A673 (cell line): ENCODE measurements around the gene PDLIM1. TPM values are rescaled to one million over a fixed set of nuclear protein-coding genes. Genes with fewer than 3 reads are reported as not detected.

Experiments used
- Bru-seq: library from RNA; stranded (reverse); fragments of 400-500 nt; gene quantifications from one replicate; lab custom pipeline; 2021; lab: Mats Ljungman, UMichigan
- BruChase-seq, 2 experiments: library from RNA; stranded (reverse); fragments of 400-500 nt; gene quantifications; one replicate each; lab custom pipeline; 2021; lab: Mats Ljungman, UMichigan
- BruUV-seq: library from RNA; stranded (reverse); fragments of 400-500 nt; replicated peaks from 2 replicates; lab custom pipeline; 2021; lab: Mats Ljungman, UMichigan
- CTCF ChIA-PET: fragments of 300-600 bp; sonication (Branson Sonifier 250); formaldehyde crosslinking; loops from one replicate; lab custom pipeline; 2022; ENCODE audit warnings: antibody characterized with exemption; lab: Charles Lee
- POLR2A ChIA-PET: fragments of 300-600 bp; sonication (Branson Sonifier 250); formaldehyde crosslinking; loops from one replicate; lab custom pipeline; 2022; ENCODE audit warnings: antibody characterized with exemption; ENCODE audit not compliant: low non-redundant PET; lab: Charles Lee
- DNase-seq: peaks from one replicate; pipeline ENCODE4 v3.0.0-alpha.2; 2015; ENCODE audit warnings: low spot score
- H3K27ac ChIP-seq: fragments of 200-600 bp; sonication (generic); 2 replicates; pipeline ENCODE4 v1.5.1; 2016; ENCODE audit warnings: mixed run types, low read depth, mild to moderate bottlenecking, mixed read lengths, antibody characterized with exemption, low read length; ENCODE audit not compliant: poor library complexity, severe bottlenecking
- H3K27me3 ChIP-seq: fragments of 200-600 bp; sonication (generic); replicated peaks from 2 replicates; pipeline ENCODE4 v1.6.1; 2017; ENCODE audit warnings: mixed run types, low read depth, mild to moderate bottlenecking, mixed read lengths, antibody characterized with exemption, low read length; ENCODE audit not compliant: insufficient read depth, poor library complexity
- H3K36me3 ChIP-seq: fragments of 200-600 bp; sonication (generic); 2 replicates; pipeline ENCODE4 v1.6.1; 2016; ENCODE audit warnings: mixed run types, mild to moderate bottlenecking, mixed read lengths, antibody characterized with exemption, low read length; ENCODE audit not compliant: insufficient read depth, poor library complexity, severe bottlenecking
- H3K4me1 ChIP-seq: fragments of 200-600 bp; sonication (generic); 2 replicates; pipeline ENCODE4 v1.6.1; 2017; ENCODE audit warnings: mixed run types, mild to moderate bottlenecking, mixed read lengths, antibody characterized with exemption, low read length; ENCODE audit not compliant: insufficient read depth, poor library complexity, severe bottlenecking
- H3K4me3 ChIP-seq: fragments of 200-600 bp; sonication (generic); 2 replicates; pipeline ENCODE4 v1.5.1; 2016; ENCODE audit warnings: low read depth, mixed run types, mild to moderate bottlenecking, mixed read lengths, low read length; ENCODE audit not compliant: poor library complexity, severe bottlenecking
- H3K9me3 ChIP-seq: fragments of 200-600 bp; sonication (generic); 2 replicates; pipeline ENCODE4 v1.6.1; 2016; ENCODE audit warnings: mixed run types, low read depth, mild to moderate bottlenecking, mixed read lengths, antibody characterized with exemption, low read length; ENCODE audit not compliant: poor library complexity, severe bottlenecking
- CTCF ChIP-seq: fragments of 300-800, 200-600 bp; sonication (generic); conservative IDR thresholded peaks from 2 replicates; pipeline ENCODE4 v1.5.1; 2017; ENCODE audit warnings: low read depth, mild to moderate bottlenecking, antibody characterized with exemption, low read length, moderate library complexity, mixed read lengths
- EZH2 ChIP-seq: fragments of 200-600 bp; sonication (generic); IDR thresholded peaks from 2 replicates; pipeline ENCODE4 v1.6.1; 2017; ENCODE audit warnings: borderline replicate concordance, low read depth, mild to moderate bottlenecking, mixed read lengths, antibody characterized with exemption, low read length; ENCODE audit not compliant: poor library complexity, severe bottlenecking
- intact Hi-C: fragments of 100-400 bp; cut with micrococcal nuclease; formaldehyde crosslinking; loops from one replicate; pipeline ENCODE4 v1.10.0; 2022; ENCODE audit not compliant: unreplicated experiment
- long read RNA-seq: library from polyadenylated mRNA; stranded (forward); transcript quantifications from one replicate; pipeline ENCODE4 v2.0.0, GENCODE V29; 2022
- total RNA-seq: library from RNA; stranded (reverse); gene quantifications from 2 replicates; pipeline ENCODE4 v1.2.3, GENCODE V29; 2021

PDLIM1 gene
- total RNA-seq (0.32 and 0.74 TPM in 2 replicates), Bru-seq, nascent RNA (percentile 10 among the genes with signal in this experiment), BruChase-seq, experiment 1, labeled RNA remaining after a 2-hour chase (percentile 15 among the genes with signal in this experiment), BruChase-seq, experiment 2, labeled RNA remaining after a 6-hour chase (percentile 11 among the genes with signal in this experiment)
- long read RNA-seq: 0 reads

- Histone ChIP-seq H3K36me3 (no peaks in the 10 kb centered on the region), H3K4me1 (no peaks in the 10 kb centered on the region), H3K9me3 (no peaks in the 10 kb centered on the region), H3K4me3 (peak within 1 kb of the TSS; percentile 32), H3K27me3 (peaks cover 80% of the 10 kb centered on the region), H3K27ac (no peak within 1 kb of the TSS)
- TF ChIP-seq CTCF (no peak), EZH2 (peak; percentile 90)
- intact Hi-C loops: no loop called here
- ChIA-PET CTCF (no interaction called here), POLR2A (no interaction called here)
- no peak for DNase-seq
- BruUV-seq: no TSS peak
Observed at GRCh38 chr10:95290461-95291364, at the start of gene PDLIM1. PDLIM1 (minus strand) TSS chr10:95291003; CDS start chr10:95290915, 88 bp downstream.

GRCh38 chr10:95339863-95340262 lies 49.1 kb upstream of the PDLIM1 start:
- Histone ChIP-seq H3K36me3 (no peaks in the 10 kb centered on the region), H3K27ac (no peak overlapping the region), H3K4me1 (peaks cover 7% of the 10 kb centered on the region), H3K27me3 (no peaks in the 10 kb centered on the region), H3K9me3 (no peaks in the 10 kb centered on the region), H3K4me3 (no peak overlapping the region)
- ChIA-PET POLR2A (no interaction called here), CTCF (no interaction called here)
- peak; percentile 35 for DNase-seq
- BruUV-seq: no TSS peak
- TF ChIP-seq CTCF (no peak), EZH2 (no peak)
- intact Hi-C loops: no loop called here

- H3K4me3 ChIP-seq: no peak overlapping the region
- no peak for DNase-seq
- peaks cover 7% of the 10 kb centered on the region for H3K4me1 ChIP-seq
- intact Hi-C loops: no loop called here
- no TSS peak for BruUV-seq
- CTCF ChIA-PET: no interaction called here
- TF ChIP-seq CTCF (no peak), EZH2 (no peak)
- H3K27me3 ChIP-seq: no peaks in the 10 kb centered on the region
- POLR2A ChIA-PET: no interaction called here
- H3K36me3 ChIP-seq: no peaks in the 10 kb centered on the region
- H3K9me3 ChIP-seq: no peaks in the 10 kb centered on the region
- H3K27ac ChIP-seq: no peak overlapping the region
Observed at GRCh38 chr10:95337423-95338160, 46.8 kb upstream of the PDLIM1 start.
